HEK293T (cell line): Measurements from ENCODE around the gene ARHGAP28.

ENCODE experiments used
- CTCF ChIA-PET: fragments of 350-600 bp; formaldehyde crosslinking; extraction: SDS; loops from one replicate; lab custom pipeline; 2021; ENCODE audit warnings: antibody characterized with exemption, inconsistent platforms; lab: Yijun Ruan, JAX
- POLR2A ChIA-PET: fragments of 350-600 bp; formaldehyde crosslinking; extraction: SDS; loops from one replicate; lab custom pipeline; 2020; ENCODE audit warnings: antibody characterized with exemption, inconsistent platforms; lab: Yijun Ruan, JAX
- DNase-seq: peaks from one replicate; pipeline ENCODE4 v3.0.0; 2012; ENCODE audit warnings: mixed read lengths; ENCODE audit errors: extremely low spot score
- ARNT ChIP-seq: fragments of 450-650 bp; IDR thresholded peaks from 2 replicates; pipeline ENCODE4 v1.6.1; 2017; ENCODE audit warnings: mild to moderate bottlenecking
- BHLHE40 ChIP-seq: fragments of 450-650 bp; IDR thresholded peaks from 2 replicates; pipeline ENCODE4 v1.6.1; 2016; ENCODE audit warnings: mild to moderate bottlenecking, moderate library complexity, borderline replicate concordance
- CTBP1 ChIP-seq: fragments of 450-650 bp; IDR thresholded peaks from 2 replicates; pipeline ENCODE4 v1.6.1; 2016; ENCODE audit warnings: borderline replicate concordance
- ELF4 ChIP-seq: fragments of 450-650 bp; IDR thresholded peaks from 2 replicates; pipeline ENCODE4 v1.6.1; 2017; ENCODE audit warnings: antibody characterized with exemption
- FOXA1 ChIP-seq: fragments of 450-650 bp; IDR thresholded peaks from 2 replicates; pipeline ENCODE4 v1.6.1; 2016; ENCODE audit warnings: mild to moderate bottlenecking
- FOXK2 ChIP-seq: fragments of 450-650 bp; IDR thresholded peaks from 2 replicates; pipeline ENCODE4 v1.6.1; 2016; ENCODE audit warnings: mild to moderate bottlenecking
- FOXM1 ChIP-seq: fragments of 450-650 bp; IDR thresholded peaks from 2 replicates; pipeline ENCODE4 v1.6.1; 2017; ENCODE audit warnings: mild to moderate bottlenecking, borderline replicate concordance
- HDGF ChIP-seq: fragments of 450-650 bp; IDR thresholded peaks from 2 replicates; pipeline ENCODE4 v1.6.1; 2017; ENCODE audit warnings: antibody characterized with exemption, borderline replicate concordance
- L3MBTL2 ChIP-seq: fragments of 450-650 bp; conservative IDR thresholded peaks from 2 replicates; pipeline ENCODE4 v1.6.1; 2016; ENCODE audit warnings: mild to moderate bottlenecking
- LEF1 ChIP-seq: fragments of 450-650 bp; IDR thresholded peaks from 2 replicates; pipeline ENCODE4 v1.6.1; 2017; ENCODE audit warnings: mild to moderate bottlenecking, borderline replicate concordance
- NFRKB ChIP-seq: fragments of 450-650 bp; IDR thresholded peaks from 2 replicates; pipeline ENCODE4 v1.6.1; 2016; ENCODE audit warnings: mild to moderate bottlenecking, moderate library complexity
- PKNOX1 ChIP-seq: fragments of 450-650 bp; IDR thresholded peaks from 2 replicates; pipeline ENCODE4 v1.6.1; 2016
- SP1 ChIP-seq: fragments of 450-650 bp; IDR thresholded peaks from 2 replicates; pipeline ENCODE4 v1.6.1; 2017
- SUZ12 ChIP-seq: fragments of 450-650 bp; IDR thresholded peaks from 2 replicates; pipeline ENCODE4 v1.6.1; 2016; ENCODE audit warnings: mild to moderate bottlenecking
- TARDBP ChIP-seq: fragments of 450-650 bp; IDR thresholded peaks from 2 replicates; pipeline ENCODE4 v1.6.1; 2016
- ZNF384 ChIP-seq: fragments of 450-650 bp; IDR thresholded peaks from 2 replicates; pipeline ENCODE4 v1.6.1; 2016

Gene ARHGAP28

GRCh38 chr18:6732952-6733351 lies 3.4 kb downstream of the ARHGAP28 start:
- ChIA-PET POLR2A (no interaction called here), CTCF (interaction anchor here (0.8 kb wide), 1 partner anchor 247 kb away, joined by 3 read pairs; no protein-coding TSS in a partner anchor)
- no peak for DNase-seq
- TF ChIP-seq TARDBP = no peak
- TF ChIP-seq SUZ12 = no peak
- no peak for TF ChIP-seq ZNF384
- TF ChIP-seq FOXM1 = no peak
- TF ChIP-seq L3MBTL2 = no peak
- TF ChIP-seq CTBP1 = no peak
- no peak for TF ChIP-seq PKNOX1
- TF ChIP-seq BHLHE40 = no peak
- no peak for TF ChIP-seq SP1
- TF ChIP-seq NFRKB = no peak
- TF ChIP-seq ARNT = no peak
- no peak for TF ChIP-seq ELF4
- TF ChIP-seq LEF1 = no peak
- TF ChIP-seq FOXA1 = no peak
- no peak for TF ChIP-seq FOXK2
- TF ChIP-seq HDGF = no peak

GRCh38 chr18:6733758-6734157 lies 4.2 kb downstream of the ARHGAP28 start:
- ChIA-PET CTCF (interaction anchor here (0.7 kb wide), 1 partner anchor 378 kb away, joined by 3 read pairs; no protein-coding TSS in a partner anchor), POLR2A (no interaction called here)
- DNase-seq = no peak
- TF ChIP-seq FOXK2 (no peak), PKNOX1 (no peak), FOXA1 (no peak), LEF1 (no peak), BHLHE40 (no peak), CTBP1 (no peak), ELF4 (no peak), FOXM1 (no peak), ZNF384 (no peak), ARNT (no peak), NFRKB (no peak)

GRCh38 chr18:6734726-6735430 lies 5.4 kb downstream of the ARHGAP28 start:
- ChIA-PET CTCF (interaction anchor here (0.5 to 1.1 kb wide), 2 partner anchors 151 to 384 kb away, joined by 3 to 5 read pairs; no protein-coding TSS in a partner anchor), POLR2A (interaction anchor here (1.1 kb wide), 1 partner anchor 178 kb away, joined by 3 read pairs; no protein-coding TSS in a partner anchor)
- DNase-seq = no peak
- no peak for TF ChIP-seq BHLHE40
- TF ChIP-seq PKNOX1 = no peak
- TF ChIP-seq LEF1 = no peak
- TF ChIP-seq CTBP1 = no peak
- TF ChIP-seq TARDBP = no peak
- TF ChIP-seq ZNF384 = no peak
- no peak for TF ChIP-seq SP1
- no peak for TF ChIP-seq FOXM1
- TF ChIP-seq HDGF = no peak
- TF ChIP-seq ARNT = no peak
- TF ChIP-seq SUZ12 = no peak
- no peak for TF ChIP-seq L3MBTL2
- no peak for TF ChIP-seq NFRKB
- no peak for TF ChIP-seq FOXA1
- TF ChIP-seq ELF4 = no peak
- no peak for TF ChIP-seq FOXK2

- ChIA-PET CTCF (no interaction called here), POLR2A (no interaction called here)
- no peak for DNase-seq
- TF ChIP-seq FOXM1 (no peak), PKNOX1 (peak; percentile 64), BHLHE40 (no peak)
Observed at GRCh38 chr18:6737833-6738232, 8.3 kb downstream of the ARHGAP28 start.

- ChIA-PET POLR2A (no interaction called here), CTCF (no interaction called here)
- no peak for TF ChIP-seq FOXA1
- no peak for TF ChIP-seq TARDBP
- no peak for TF ChIP-seq NFRKB
- no peak for TF ChIP-seq L3MBTL2
- no peak for TF ChIP-seq ZNF384
- TF ChIP-seq FOXM1 = no peak
- no peak for TF ChIP-seq BHLHE40
- no peak for TF ChIP-seq CTBP1
- TF ChIP-seq LEF1 = no peak
- no peak for TF ChIP-seq PKNOX1
- no peak for TF ChIP-seq HDGF
- no peak for TF ChIP-seq ARNT
- no peak for TF ChIP-seq SP1
- TF ChIP-seq ELF4 = no peak
- no peak for TF ChIP-seq FOXK2
- TF ChIP-seq SUZ12 = no peak
- no peak for DNase-seq
Observed at GRCh38 chr18:6738622-6739021, 9.1 kb downstream of the ARHGAP28 start.
